KMS-11 (cell line): ENCODE data around the gene RALBP1.

Experiments used
- H2AFZ ChIP-seq: fragments of 200-600 bp; sonication (generic); 2 replicates; pipeline ENCODE4 v1.6.1; 2016; ENCODE audit warnings: antibody characterized with exemption, mixed run types, low read depth
- H3K27ac ChIP-seq: fragments of 200-600 bp; sonication (generic); 2 replicates; pipeline ENCODE4 v1.6.1; 2016; ENCODE audit warnings: mild to moderate bottlenecking, mixed run types
- H3K27me3 ChIP-seq: fragments of 200-600 bp; sonication (generic); 2 replicates; pipeline ENCODE4 v1.6.1; 2017; ENCODE audit warnings: mild to moderate bottlenecking, low read depth, mixed run types, moderate library complexity; ENCODE audit not compliant: insufficient read depth
- H3K36me3 ChIP-seq: fragments of 200-600 bp; sonication (generic); 2 replicates; pipeline ENCODE4 v1.6.1; 2017; ENCODE audit warnings: mild to moderate bottlenecking, mixed run types; ENCODE audit not compliant: insufficient read depth
- H3K4me1 ChIP-seq: fragments of 200-600 bp; sonication (generic); 2 replicates; pipeline ENCODE4 v1.6.1; 2016; ENCODE audit warnings: mild to moderate bottlenecking, low read depth, mixed run types; ENCODE audit not compliant: poor library complexity, severe bottlenecking
- H3K4me2 ChIP-seq: fragments of 200-600 bp; sonication (generic); 2 replicates; pipeline ENCODE4 v1.7.0; 2016; ENCODE audit warnings: mild to moderate bottlenecking, mixed run types
- H3K4me3 ChIP-seq: fragments of 200-600 bp; sonication (generic); IDR thresholded peaks from 2 replicates; pipeline ENCODE4 v1.6.1; 2017; ENCODE audit warnings: low read depth, low read length, mixed read lengths; ENCODE audit not compliant: insufficient read depth
- H3K79me2 ChIP-seq: fragments of 200-600 bp; sonication (generic); 2 replicates; pipeline ENCODE4 v1.6.1; 2016; ENCODE audit warnings: low read depth, mixed run types; ENCODE audit not compliant: insufficient read depth
- H3K9ac ChIP-seq: fragments of 200-600 bp; sonication (generic); 2 replicates; pipeline ENCODE4 v1.6.1; 2016; ENCODE audit warnings: mild to moderate bottlenecking, mixed run types
- H4K20me1 ChIP-seq: fragments of 200-600 bp; sonication (generic); 2 replicates; pipeline ENCODE4 v1.6.1; 2016; ENCODE audit warnings: mild to moderate bottlenecking, mixed run types; ENCODE audit not compliant: insufficient read depth
- CTCF ChIP-seq: fragments of 200-600 bp; sonication (generic); conservative IDR thresholded peaks from 2 replicates; pipeline ENCODE4 v1.6.1; 2017; ENCODE audit warnings: low read depth, mild to moderate bottlenecking, antibody characterized with exemption, low read length, moderate library complexity, mixed read lengths

RALBP1 gene

DNA sequence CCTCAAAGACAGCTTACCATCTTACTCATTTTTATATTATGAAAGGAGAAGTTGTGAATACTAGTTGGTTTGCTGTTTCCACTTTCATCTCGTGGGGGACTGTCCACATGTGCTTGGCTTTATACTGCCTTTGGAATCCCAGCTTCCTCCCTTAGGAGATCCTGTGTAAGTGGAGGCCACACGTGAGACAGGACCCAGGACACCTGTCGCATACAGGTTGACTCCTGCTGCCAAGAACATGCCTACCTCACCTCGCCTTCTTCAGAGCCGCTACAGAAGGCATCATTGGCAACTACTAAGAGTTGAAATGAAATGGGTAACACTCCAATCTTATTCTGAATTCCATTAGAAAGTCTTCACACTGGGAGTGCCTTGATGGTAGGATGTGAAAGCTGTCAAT, 69.7 kb downstream of the RALBP1 start:
- Histone ChIP-seq H3K9ac (no peak overlapping the region), H4K20me1 (no peaks in the 10 kb centered on the region), H3K79me2 (no peaks in the 10 kb centered on the region), H3K36me3 (0 out of 2 replicates have a peak, but pooled peaks cover 6% of the 10 kb centered on the region), H3K4me1 (no peaks in the 10 kb centered on the region), H2AFZ (no peak overlapping the region), H3K4me2 (no peak overlapping the region), H3K27ac (no peak overlapping the region), H3K4me3 (no peak overlapping the region), H3K27me3 (no peaks in the 10 kb centered on the region)
- TF ChIP-seq CTCF, result no peak

DNA sequence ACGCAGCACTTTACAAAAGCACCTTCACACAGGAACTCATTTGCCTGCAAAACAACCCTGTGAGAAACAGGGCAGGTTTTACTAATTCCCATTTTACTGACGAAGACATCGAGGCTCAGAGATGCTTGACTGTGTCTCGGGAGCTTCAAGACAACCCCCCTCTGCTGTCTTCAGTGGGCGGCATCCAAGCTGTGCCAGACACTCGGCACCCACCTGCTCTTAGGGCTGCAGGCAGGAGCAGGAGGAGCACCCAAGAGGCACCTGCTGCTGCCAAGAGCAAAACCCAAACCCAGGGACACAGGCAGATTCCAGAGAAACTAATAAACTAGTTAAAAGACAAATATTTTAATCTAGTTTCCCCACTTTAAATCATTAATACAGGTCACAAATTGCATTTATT, 71.2 kb downstream of the RALBP1 start:
- no peak overlapping the region for H3K9ac ChIP-seq
- H3K27ac ChIP-seq, result no peak overlapping the region
- no peaks in the 10 kb centered on the region for H3K27me3 ChIP-seq
- H3K79me2 ChIP-seq, result no peaks in the 10 kb centered on the region
- H3K4me3 ChIP-seq, result no peak overlapping the region
- H3K4me2 ChIP-seq, result no peak overlapping the region
- H4K20me1 ChIP-seq, result no peaks in the 10 kb centered on the region
- H3K4me1 ChIP-seq, result no peaks in the 10 kb centered on the region
- H2AFZ ChIP-seq, result no peak overlapping the region
- no peak for TF ChIP-seq CTCF
- 0 out of 2 replicates have a peak, but pooled peaks cover 6% of the 10 kb centered on the region for H3K36me3 ChIP-seq

GRCh38 chr18:9547782-9548181, 72.5 kb downstream of the RALBP1 start:
- Histone ChIP-seq H3K4me3 (no peak overlapping the region), H3K27me3 (no peaks in the 10 kb centered on the region), H4K20me1 (no peaks in the 10 kb centered on the region), H2AFZ (no peak overlapping the region), H3K4me1 (no peaks in the 10 kb centered on the region), H3K79me2 (no peaks in the 10 kb centered on the region), H3K36me3 (0 out of 2 replicates have a peak, but pooled peaks cover 7% of the 10 kb centered on the region), H3K4me2 (no peak overlapping the region), H3K9ac (no peak overlapping the region), H3K27ac (no peak overlapping the region)
- no peak for TF ChIP-seq CTCF

GRCh38 chr18:9549405-9549804, 74.1 kb downstream of the RALBP1 start:
- Histone ChIP-seq H3K36me3 (0 out of 2 replicates have a peak, but pooled peaks cover 9% of the 10 kb centered on the region), H4K20me1 (no peaks in the 10 kb centered on the region)
- 0 out of 2 replicates have a peak, but pooled peaks have one; percentile 29 for TF ChIP-seq CTCF

GRCh38 chr18:9550429-9550828, 75.1 kb downstream of the RALBP1 start:
- no peak overlapping the region for H3K4me3 ChIP-seq
- H3K4me2 ChIP-seq, result no peak overlapping the region
- 0 out of 2 replicates have a peak, but pooled peaks cover 9% of the 10 kb centered on the region for H3K36me3 ChIP-seq
- H3K27me3 ChIP-seq, result no peaks in the 10 kb centered on the region
- no peaks in the 10 kb centered on the region for H3K4me1 ChIP-seq
- no peaks in the 10 kb centered on the region for H4K20me1 ChIP-seq
- no peak overlapping the region for H2AFZ ChIP-seq
- H3K27ac ChIP-seq, result no peak overlapping the region
- no peak for TF ChIP-seq CTCF
- no peaks in the 10 kb centered on the region for H3K79me2 ChIP-seq
- no peak overlapping the region for H3K9ac ChIP-seq

More at GRCh38 chr18:9549405-9549804, 74.1 kb downstream of the RALBP1 start:
- H3K4me1 ChIP-seq, result no peaks in the 10 kb centered on the region
- H3K27ac ChIP-seq, result no peak overlapping the region
- no peak overlapping the region for H2AFZ ChIP-seq
- H3K79me2 ChIP-seq, result no peaks in the 10 kb centered on the region
- no peaks in the 10 kb centered on the region for H3K27me3 ChIP-seq
- H3K4me2 ChIP-seq, result no peak overlapping the region
- no peak overlapping the region for H3K4me3 ChIP-seq
- no peak overlapping the region for H3K9ac ChIP-seq
